ENCODE results near the gene MTUS2. TPM values are rescaled to one million over a fixed set of nuclear protein-coding genes. Genes with fewer than 3 reads are reported as not detected.

MTUS2 gene
- total RNA-seq, 1 experiment from 2014 or later = 0.11 TPM

GRCh38 chr13:29454931-29455481 is 634.9 kb downstream of the MTUS2 start:
- BruUV-seq (replicated peaks) = no TSS peak
- POLR2A ChIA-PET (ENCODE audit: low non-redundant PET) = no interaction called here
- H3K27me3 ChIP-seq (replicated peaks; ENCODE audit: insufficient read depth, low read depth, low read length, poor library complexity) = peaks cover 5% of the 10 kb centered on the region
- no peaks in the 10 kb centered on the region for H3K9me3 ChIP-seq (ENCODE audit: low read depth, low read length, poor library complexity, severe bottlenecking)
- no peak overlapping the region for H3K4me3 ChIP-seq (ENCODE audit: low read depth, low read length, poor library complexity, severe bottlenecking)
- peak; percentile 49 for DNase-seq (ENCODE audit: low spot score)
- peaks cover 7% of the 10 kb centered on the region for H3K4me1 ChIP-seq (ENCODE audit: insufficient read depth, low read length, poor library complexity, severe bottlenecking)
- H3K27ac ChIP-seq (ENCODE audit: low read depth, low read length, poor library complexity, severe bottlenecking) = no peak overlapping the region
- intact Hi-C loops (cut with micrococcal nuclease; ENCODE audit: unreplicated experiment) = no loop called here
- CTCF ChIA-PET = no interaction called here
- H3K36me3 ChIP-seq (ENCODE audit: insufficient read depth, low read length, poor library complexity, severe bottlenecking) = no peaks in the 10 kb centered on the region
- TF ChIP-seq CTCF (conservative IDR thresholded peaks at IDR 0.05; ENCODE audit: low read depth, low read length) (peak; percentile 72), EZH2 (IDR thresholded peaks at IDR 0.05; ENCODE audit: borderline replicate concordance, low read depth, low read length, poor library complexity, severe bottlenecking) (no peak)

GRCh38 chr13:29456419-29456818 is 636.3 kb downstream of the MTUS2 start:
- Histone ChIP-seq H3K9me3 (ENCODE audit: low read depth, low read length, poor library complexity, severe bottlenecking) (no peaks in the 10 kb centered on the region), H3K27me3 (replicated peaks; ENCODE audit: insufficient read depth, low read depth, low read length, poor library complexity) (no peaks in the 10 kb centered on the region), H3K27ac (ENCODE audit: low read depth, low read length, poor library complexity, severe bottlenecking) (no peak overlapping the region), H3K4me1 (ENCODE audit: insufficient read depth, low read length, poor library complexity, severe bottlenecking) (peaks cover 7% of the 10 kb centered on the region), H3K4me3 (ENCODE audit: low read depth, low read length, poor library complexity, severe bottlenecking) (no peak overlapping the region), H3K36me3 (ENCODE audit: insufficient read depth, low read length, poor library complexity, severe bottlenecking) (no peaks in the 10 kb centered on the region)
- TF ChIP-seq EZH2 (IDR thresholded peaks at IDR 0.05; ENCODE audit: borderline replicate concordance, low read depth, low read length, poor library complexity, severe bottlenecking) = no peak
- TF ChIP-seq CTCF (conservative IDR thresholded peaks at IDR 0.05; ENCODE audit: low read depth, low read length) = no peak
- ChIA-PET POLR2A (ENCODE audit: low non-redundant PET) (interaction anchor here (0.7 kb wide), 1 partner anchor 479 kb away, joined by 8 read pairs; no protein-coding TSS in a partner anchor), CTCF (no interaction called here)
- BruUV-seq (replicated peaks) = no TSS peak
- DNase-seq (ENCODE audit: low spot score) = no peak
- intact Hi-C loops (cut with micrococcal nuclease; ENCODE audit: unreplicated experiment) = no loop called here

GRCh38 chr13:29457299-29457698 is 637.2 kb downstream of the MTUS2 start:
- Histone ChIP-seq H3K36me3 (ENCODE audit: insufficient read depth, low read length, poor library complexity, severe bottlenecking) (no peaks in the 10 kb centered on the region), H3K4me1 (ENCODE audit: insufficient read depth, low read length, poor library complexity, severe bottlenecking) (peaks cover 7% of the 10 kb centered on the region), H3K4me3 (ENCODE audit: low read depth, low read length, poor library complexity, severe bottlenecking) (no peak overlapping the region), H3K27ac (ENCODE audit: low read depth, low read length, poor library complexity, severe bottlenecking) (no peak overlapping the region), H3K27me3 (replicated peaks; ENCODE audit: insufficient read depth, low read depth, low read length, poor library complexity) (no peaks in the 10 kb centered on the region), H3K9me3 (ENCODE audit: low read depth, low read length, poor library complexity, severe bottlenecking) (no peaks in the 10 kb centered on the region)
- peak; percentile 50 for DNase-seq (ENCODE audit: low spot score)
- ChIA-PET POLR2A (ENCODE audit: low non-redundant PET) (no interaction called here), CTCF (no interaction called here)
- no peak for TF ChIP-seq EZH2 (IDR thresholded peaks at IDR 0.05; ENCODE audit: borderline replicate concordance, low read depth, low read length, poor library complexity, severe bottlenecking)
- no peak for TF ChIP-seq CTCF (conservative IDR thresholded peaks at IDR 0.05; ENCODE audit: low read depth, low read length)
- BruUV-seq (replicated peaks) = no TSS peak
- intact Hi-C loops (cut with micrococcal nuclease; ENCODE audit: unreplicated experiment) = no loop called here
